Prostate gland (tissue), 2 donors: ENCODE data around the gene STAMBP.

ENCODE experiments used
- CTCF ChIP-seq, 4 experiments: fragments of 200-600 bp in 2 of 4; fragments of 450-650 bp in 2 of 4; sonication (generic) in 2 of 4; IDR thresholded peaks; 1 replicate in 3 of 4; 2 replicates in 1 of 4; pipeline ENCODE4 v1.5.1; 2016 to 2019; ENCODE audit warnings: antibody characterized with exemption in 4 of 4, mild to moderate bottlenecking in 2 of 4, moderate library complexity in 2 of 4
- POLR2A ChIP-seq: fragments of 450-650 bp; IDR thresholded peaks from one replicate; pipeline ENCODE4 v1.6.1; 2016; ENCODE audit warnings: antibody characterized with exemption, mild to moderate bottlenecking

- TF ChIP-seq POLR2A: no peak
- TF ChIP-seq CTCF (IDR thresholded peaks at IDR 0.05): no peak
Measured at GRCh38 chr2:73780237-73780582, 48.6 kb upstream of the STAMBP start.
